GM23338 (cell line): ENCODE measurements around the gene VSIG10L. TPM values are rescaled to one million over a fixed set of nuclear protein-coding genes. Genes with fewer than 3 reads are reported as not detected.

ENCODE experiments used
- ATAC-seq: fragments of 200-7000 bp; cut with Tn5 transposase; 3 replicates; pipeline ENCODE4 v1.9.1; 2020
- DNase-seq: peaks from one replicate; pipeline ENCODE4 v3.0.0-alpha.2; 2015; ENCODE audit warnings: low spot score
- H2AFZ ChIP-seq: fragments of 200-600 bp; sonication (generic); 2 replicates; pipeline ENCODE4 v1.8.0; 2016; ENCODE audit warnings: antibody characterized with exemption, mild to moderate bottlenecking, moderate library complexity
- H3F3A ChIP-seq: fragments of 200-600 bp; sonication (generic); replicated peaks from 2 replicates; pipeline ENCODE4 v1.8.0; 2017; ENCODE audit warnings: antibody characterized with exemption, mixed run types, low read depth
- H3K27ac ChIP-seq: fragments of 200-600 bp; sonication (generic); 2 replicates; pipeline ENCODE4 v1.6.1; 2016; ENCODE audit warnings: low read depth
- H3K27me3 ChIP-seq: fragments of 200-600 bp; sonication (generic); 2 replicates; pipeline ENCODE4 v1.8.0; 2016; ENCODE audit warnings: mild to moderate bottlenecking, mixed run types, moderate library complexity; ENCODE audit not compliant: insufficient read depth
- H3K36me3 ChIP-seq: fragments of 200-600 bp; sonication (generic); 2 replicates; pipeline ENCODE4 v1.8.0; 2016; ENCODE audit warnings: mild to moderate bottlenecking; ENCODE audit not compliant: insufficient read depth
- H3K4me1 ChIP-seq: fragments of 200-600 bp; sonication (generic); 2 replicates; pipeline ENCODE4 v1.8.0; 2016; ENCODE audit warnings: mild to moderate bottlenecking, moderate library complexity; ENCODE audit not compliant: insufficient read depth
- H3K4me2 ChIP-seq: fragments of 200-600 bp; sonication (generic); 2 replicates; pipeline ENCODE4 v1.7.1; 2017; ENCODE audit warnings: mixed run types
- H3K4me3 ChIP-seq: fragments of 200-600 bp; sonication (generic); 2 replicates; pipeline ENCODE4 v1.6.1; 2016; ENCODE audit warnings: mixed run types
- H3K79me2 ChIP-seq: fragments of 200-600 bp; sonication (generic); replicated peaks from 2 replicates; pipeline ENCODE4 v1.8.0; 2017; ENCODE audit warnings: mild to moderate bottlenecking; ENCODE audit not compliant: insufficient read depth
- H3K9me2 ChIP-seq: fragments of 200-600 bp; sonication (generic); 2 replicates; pipeline ENCODE4 v1.8.0; 2017; ENCODE audit not compliant: insufficient read depth
- H4K20me1 ChIP-seq: fragments of 200-600 bp; sonication (generic); replicated peaks from 2 replicates; pipeline ENCODE4 v1.8.0; 2017; ENCODE audit warnings: mild to moderate bottlenecking; ENCODE audit not compliant: insufficient read depth
- H3K27ac Mint-ChIP-seq: 2 replicates; pipeline ENCODE4 v1.8.0; 2020; ENCODE audit warnings: inconsistent platforms, mild to moderate bottlenecking, moderate library complexity, mixed read lengths
- H3K27me3 Mint-ChIP-seq: 3 replicates; pipeline ENCODE4 v1.8.0; 2022; ENCODE audit warnings: low read depth, mild to moderate bottlenecking, moderate library complexity, mixed read lengths, inconsistent platforms; ENCODE audit not compliant: insufficient read depth, poor library complexity
- H3K36me3 Mint-ChIP-seq: 3 replicates; pipeline ENCODE4 v1.8.0; 2021; ENCODE audit warnings: low read depth, mild to moderate bottlenecking, inconsistent platforms, moderate library complexity, mixed read lengths
- H3K4me1 Mint-ChIP-seq: 3 replicates; pipeline ENCODE4 v1.8.0; 2020; ENCODE audit warnings: mild to moderate bottlenecking, inconsistent platforms, mixed read lengths
- H3K4me3 Mint-ChIP-seq: 3 replicates; pipeline ENCODE4 v1.8.0; 2021; ENCODE audit warnings: moderate library complexity, mild to moderate bottlenecking, inconsistent platforms, mixed read lengths
- H3K9me3 Mint-ChIP-seq: 3 replicates; pipeline ENCODE4 v1.8.0; 2020; ENCODE audit warnings: moderate library complexity, mild to moderate bottlenecking, inconsistent platforms, mixed read lengths
- CREB1 ChIP-seq: fragments of 250-450 bp; sonication (Bioruptor Pico); IDR thresholded peaks from 2 replicates; pipeline ENCODE4 v1.5.0; 2020; ENCODE audit warnings: low read depth, mild to moderate bottlenecking, moderate library complexity
- CTCF ChIP-seq, 2 experiments: fragments of 200-600 bp in 1 of 2; sonication (generic) in 1 of 2; conservative IDR thresholded peaks; 2 replicates each; pipeline versions ENCODE4 v1.5.1 to v1.6.1; 2016 to 2017; ENCODE audit warnings: antibody characterized with exemption in 2 of 2, low read depth in 2 of 2, mild to moderate bottlenecking in 2 of 2, moderate library complexity in 1 of 2
- ETS1 ChIP-seq: IDR thresholded peaks from 2 replicates; pipeline ENCODE4 v1.6.1; 2016; ENCODE audit warnings: antibody characterized with exemption
- EZH2 ChIP-seq: fragments of 200-600 bp; sonication (generic); IDR thresholded peaks from one replicate; pipeline ENCODE4 v1.8.0; 2017; ENCODE audit warnings: antibody characterized with exemption, mild to moderate bottlenecking, low read depth; ENCODE audit not compliant: unreplicated experiment
- EZH2phosphoT487 ChIP-seq: fragments of 200-600 bp; sonication (generic); IDR thresholded peaks from one replicate; pipeline ENCODE4 v1.8.1; 2018; ENCODE audit warnings: antibody characterized with exemption; ENCODE audit not compliant: unreplicated experiment
- NANOG ChIP-seq: IDR thresholded peaks from 2 replicates; pipeline ENCODE4 v1.6.1; 2016; ENCODE audit warnings: antibody characterized with exemption, borderline replicate concordance
- POLR2AphosphoS5 ChIP-seq: IDR thresholded peaks from 2 replicates; pipeline ENCODE4 v1.6.1; 2016; ENCODE audit warnings: antibody characterized with exemption, low read depth
- REST ChIP-seq: IDR thresholded peaks from one replicate; pipeline ENCODE4 v1.6.1; 2018; ENCODE audit warnings: antibody characterized with exemption; ENCODE audit not compliant: unreplicated experiment
- STAT1 ChIP-seq: IDR thresholded peaks from one replicate; pipeline ENCODE4 v1.6.1; 2016; ENCODE audit warnings: antibody characterized with exemption; ENCODE audit not compliant: unreplicated experiment
- ZNF114 ChIP-seq: fragments of 250-450 bp; sonication (Bioruptor Pico); IDR thresholded peaks from 2 replicates; pipeline ENCODE4 v1.5.0; 2020; ENCODE audit warnings: mild to moderate bottlenecking, moderate library complexity
- ZNF331 ChIP-seq: fragments of 250-450 bp; sonication (Bioruptor Pico); IDR thresholded peaks from 2 replicates; pipeline ENCODE4 v1.5.0; 2020; ENCODE audit warnings: low read depth, mild to moderate bottlenecking, moderate library complexity
- ZNF462 ChIP-seq: fragments of 250-450 bp; sonication (Bioruptor Pico); IDR thresholded peaks from 2 replicates; pipeline ENCODE4 v1.5.0; 2020; ENCODE audit warnings: mild to moderate bottlenecking, moderate library complexity
- polyA plus RNA-seq: library from polyadenylated mRNA; unstranded; fragments of >200 nt; fragmentation: Nextera tagmentation; extraction: Ambion mirVana; gene quantifications from 2 replicates; pipeline ENCODE4 v1.2.1, GENCODE V29; 2016
- total RNA-seq: library from RNA; depleted of rRNA; stranded (reverse); fragments of >200 nt; shearing (Covaris generic); gene quantifications from 2 replicates; pipeline ENCODE4 v1.2.3, GENCODE V29; 2014

VSIG10L gene
- total and polyA plus RNA-seq, 2 experiments from 2014 or later: 9.6 to 10.4 TPM

- no peak for TF ChIP-seq ZNF114
- TF ChIP-seq NANOG: no peak
- no peak for TF ChIP-seq POLR2AphosphoS5
- TF ChIP-seq STAT1: no peak
- TF ChIP-seq ETS1: no peak
- no peak for TF ChIP-seq ZNF331 (CRISPR knock-in tag)
- no peak for TF ChIP-seq CREB1
- TF ChIP-seq CTCF (conservative IDR thresholded peaks at IDR 0.05; ENCODE audit: low read depth in 2 of 2): no peak
- TF ChIP-seq EZH2phosphoT487: no peak
- TF ChIP-seq EZH2: no peak
- no peak for TF ChIP-seq REST
These were observed 46.0 kb upstream of the VSIG10L start, which contains the start of gene LIM2 (continued) for GRCh38 chr19:51387924-51388389.

- H3K9me3 Mint-ChIP-seq: peaks cover 8% of the 10 kb centered on the region
- ATAC-seq (no peak), DNase-seq (no peak)
- TF ChIP-seq ZNF331 (CRISPR knock-in tag) (no peak), CREB1 (no peak), ZNF114 (no peak), NANOG (no peak), ZNF462 (CRISPR knock-in tag) (no peak)
These were observed 45.1 kb upstream of the VSIG10L start for GRCh38 chr19:51386882-51387520.

More at GRCh38 chr19:51386882-51387520, 45.1 kb upstream of the VSIG10L start:
- Histone ChIP-seq H3K79me2 (no peaks in the 10 kb centered on the region), H3K4me1 (no peaks in the 10 kb centered on the region), H3F3A (no peaks in the 10 kb centered on the region), H3K4me2 (no peak overlapping the region), H3K27me3 (no peaks in the 10 kb centered on the region), H3K4me3 (no peak overlapping the region), H2AFZ (no peak overlapping the region), H3K9me2 (no peaks in the 10 kb centered on the region), H4K20me1 (no peaks in the 10 kb centered on the region), H3K27ac (no peak overlapping the region), H3K36me3 (no peaks in the 10 kb centered on the region)
- H3K27ac Mint-ChIP-seq: no peak overlapping the region
- H3K4me3 Mint-ChIP-seq: no peak overlapping the region
- peaks cover 15% of the 10 kb centered on the region for H3K4me1 Mint-ChIP-seq
- peaks cover 3% of the 10 kb centered on the region; the same call in 2 of the 3 replicates for H3K36me3 Mint-ChIP-seq
- peaks cover 17% of the 10 kb centered on the region for H3K27me3 Mint-ChIP-seq
